ENCODE data around the gene BCL2L2.
A peak's percentile ranks its signal among the peaks of the same experiment; 100 is the strongest.
"Not testable (repeated sequence)": the region's sequence is repeated elsewhere in the genome, so short reads cannot be mapped to it uniquely, and the experiment has no call there.

Gene BCL2L2, protein sequence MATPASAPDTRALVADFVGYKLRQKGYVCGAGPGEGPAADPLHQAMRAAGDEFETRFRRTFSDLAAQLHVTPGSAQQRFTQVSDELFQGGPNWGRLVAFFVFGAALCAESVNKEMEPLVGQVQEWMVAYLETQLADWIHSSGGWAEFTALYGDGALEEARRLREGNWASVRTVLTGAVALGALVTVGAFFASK

GRCh38 chr14:23306412-23307145 is at the start of gene BCL2L2:
TSS of gene BCL2L2 (plus strand) at chr14:23306833. CDS start at chr14:23307768, 935 bp downstream.
- peak; percentile 93 for DNase-seq (ENCODE audit: low spot score)

DNA sequence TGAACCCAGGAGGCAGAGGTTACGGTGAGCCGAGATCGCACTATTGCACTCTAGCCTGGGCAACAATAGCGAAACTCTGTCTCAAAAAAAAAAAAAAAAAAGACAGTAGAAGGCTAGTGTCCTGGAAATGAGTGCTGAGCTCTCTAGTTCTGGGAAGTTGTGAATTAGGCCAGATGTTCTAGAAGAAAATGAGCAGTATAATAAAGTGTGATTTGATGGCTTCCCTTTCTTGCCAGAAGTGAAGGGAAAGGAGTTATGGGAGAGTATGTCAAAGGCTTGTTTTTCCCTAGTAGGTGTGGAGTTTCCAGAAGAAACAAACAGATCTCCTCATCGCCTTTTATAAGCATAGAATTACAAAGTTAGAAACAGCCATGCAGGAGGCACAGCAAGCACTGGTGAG is 48.4 kb upstream of the BCL2L2 start:
- no peak for DNase-seq (ENCODE audit: low spot score)

- no peak for DNase-seq (ENCODE audit: low spot score)
These were observed 47.2 kb upstream of the BCL2L2 start for GRCh38 chr14:23259426-23259825.

GRCh38 chr14:23260849-23261248 is 45.8 kb upstream of the BCL2L2 start:
- not testable (repeated sequence) for DNase-seq (ENCODE audit: low spot score)

DNA sequence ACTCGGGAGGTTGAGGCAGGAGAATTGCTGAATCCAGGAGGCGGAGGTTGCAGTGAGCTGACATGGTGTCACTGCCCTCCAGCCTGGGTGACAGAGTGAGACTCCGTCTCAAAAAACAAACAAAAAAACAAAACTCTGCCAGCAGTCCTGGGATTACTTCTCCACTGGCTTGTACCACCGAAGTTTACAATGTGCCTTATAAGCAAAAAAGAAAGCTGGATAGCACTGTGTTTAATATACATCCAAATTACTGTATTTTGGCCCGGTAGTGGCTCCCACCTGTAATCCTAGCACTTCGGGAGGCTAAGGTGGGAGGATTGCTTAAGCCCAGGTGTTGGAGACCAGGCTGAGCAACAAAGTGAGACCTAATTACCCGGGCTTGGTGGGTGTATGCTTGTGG is 37.4 kb upstream of the BCL2L2 start:
- no peak for DNase-seq (ENCODE audit: low spot score)

DNA sequence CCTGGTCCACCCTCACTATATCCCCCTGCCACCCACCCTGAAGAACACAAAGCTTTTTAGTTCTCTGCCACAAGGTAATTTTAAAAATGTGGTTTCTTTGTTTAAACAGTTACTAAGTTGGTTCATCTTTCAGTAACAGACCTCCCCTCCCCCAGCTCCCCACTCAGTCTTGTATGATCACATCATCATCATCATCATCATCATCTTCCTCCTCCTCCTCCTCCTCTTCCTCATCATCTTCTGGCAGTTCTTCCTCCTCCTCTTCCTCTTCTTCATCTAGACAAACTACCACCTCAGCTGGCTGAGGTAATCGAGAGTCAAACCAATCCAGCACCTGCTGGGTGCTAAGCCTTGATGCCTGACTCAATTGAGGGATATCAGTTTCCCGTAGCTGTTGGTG is 31.2 kb upstream of the BCL2L2 start:
- no peak for DNase-seq (ENCODE audit: low spot score)

GRCh38 chr14:23277189-23277588 is 29.4 kb upstream of the BCL2L2 start:
- no peak for DNase-seq (ENCODE audit: low spot score)

- DNase-seq (ENCODE audit: low spot score), result not testable (repeated sequence)
These were observed 28.7 kb upstream of the BCL2L2 start for GRCh38 chr14:23277928-23278327.

DNA sequence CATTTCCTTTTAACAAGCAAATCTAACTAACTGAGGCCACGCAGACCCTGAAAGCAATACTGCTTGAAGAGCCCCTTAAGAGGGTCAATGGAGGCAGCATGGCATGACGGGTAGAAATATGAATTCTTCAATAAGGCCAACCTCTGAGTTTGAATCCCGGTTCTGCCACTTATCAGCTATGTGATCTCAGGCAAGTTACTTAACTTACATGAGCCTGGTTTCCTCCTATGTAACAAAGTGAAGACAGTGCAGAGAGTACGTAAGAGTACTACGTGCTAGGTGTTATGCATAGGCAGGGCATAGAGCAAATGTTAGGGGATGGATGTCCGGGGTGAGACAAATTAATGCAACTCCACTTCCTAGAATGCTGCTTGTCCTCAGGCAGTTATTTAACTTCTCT is 25.4 kb upstream of the BCL2L2 start:
- no peak for DNase-seq (ENCODE audit: low spot score)

GRCh38 chr14:23284654-23285529 is 21.7 kb upstream of the BCL2L2 start:
- DNase-seq (ENCODE audit: low spot score), result peak; percentile 28

DNA sequence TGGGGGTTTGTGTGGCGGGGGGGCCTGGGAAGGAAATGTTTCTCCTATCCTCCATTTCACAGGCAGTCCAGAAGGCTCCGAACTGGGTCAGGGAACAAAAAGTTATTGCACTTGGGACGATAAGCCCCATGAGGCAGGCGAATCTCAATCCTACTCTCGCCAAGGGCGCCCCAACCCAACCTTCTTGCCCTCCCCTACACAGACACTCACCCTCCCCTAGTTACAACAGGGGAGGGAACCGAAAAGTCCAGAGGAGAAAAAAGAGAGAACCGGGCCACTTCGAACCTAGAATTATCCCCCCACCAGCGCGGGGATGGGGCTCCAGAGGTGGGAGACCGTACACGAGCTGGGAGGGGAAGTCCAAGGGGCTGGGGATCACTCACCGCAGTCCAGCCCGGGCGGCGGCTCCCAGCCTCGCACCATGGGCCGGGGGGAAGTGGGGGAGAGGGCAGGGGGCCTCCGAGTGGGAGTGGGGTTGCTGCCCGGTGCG is 21.1 kb upstream of the BCL2L2 start:
- DNase-seq (ENCODE audit: low spot score), result peak; percentile 26

- peak; percentile 99 for DNase-seq (ENCODE audit: low spot score)
These were observed 20.4 kb upstream of the BCL2L2 start, which contains the start of gene HOMEZ for GRCh38 chr14:23286020-23286901. TSS of gene HOMEZ (minus strand) at chr14:23286132. CDS start at chr14:23285952, 180 bp downstream.

- DNase-seq (ENCODE audit: low spot score), result no peak
These were observed 19.6 kb upstream of the BCL2L2 start for GRCh38 chr14:23286902-23287479.

GRCh38 chr14:23294734-23295561 is 11.7 kb upstream of the BCL2L2 start:
- peak; percentile 61 for DNase-seq (ENCODE audit: low spot score)

- no peak for DNase-seq (ENCODE audit: low spot score)
These were observed 10.4 kb upstream of the BCL2L2 start for GRCh38 chr14:23296012-23296777.

DNA sequence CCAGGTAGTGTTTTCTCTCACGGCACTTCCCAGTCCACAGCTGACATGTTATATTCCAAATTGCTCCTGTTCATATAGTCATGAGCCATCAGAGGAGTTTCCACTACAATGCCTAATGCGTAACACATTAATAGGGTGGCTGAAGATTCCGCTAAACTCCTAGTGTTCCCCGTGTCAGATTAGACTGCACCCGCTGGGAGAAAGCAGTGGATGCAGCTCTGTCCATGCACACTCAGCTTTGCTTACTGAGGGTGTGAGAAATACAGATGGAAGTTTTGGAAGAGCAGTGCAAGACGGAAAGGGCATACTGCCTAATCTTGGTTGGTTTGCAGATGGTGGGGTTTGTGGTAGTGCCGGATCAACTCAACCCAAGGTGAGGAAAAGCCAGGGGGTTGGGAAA is 9.5 kb upstream of the BCL2L2 start:
- no peak for DNase-seq (ENCODE audit: low spot score)

DNA sequence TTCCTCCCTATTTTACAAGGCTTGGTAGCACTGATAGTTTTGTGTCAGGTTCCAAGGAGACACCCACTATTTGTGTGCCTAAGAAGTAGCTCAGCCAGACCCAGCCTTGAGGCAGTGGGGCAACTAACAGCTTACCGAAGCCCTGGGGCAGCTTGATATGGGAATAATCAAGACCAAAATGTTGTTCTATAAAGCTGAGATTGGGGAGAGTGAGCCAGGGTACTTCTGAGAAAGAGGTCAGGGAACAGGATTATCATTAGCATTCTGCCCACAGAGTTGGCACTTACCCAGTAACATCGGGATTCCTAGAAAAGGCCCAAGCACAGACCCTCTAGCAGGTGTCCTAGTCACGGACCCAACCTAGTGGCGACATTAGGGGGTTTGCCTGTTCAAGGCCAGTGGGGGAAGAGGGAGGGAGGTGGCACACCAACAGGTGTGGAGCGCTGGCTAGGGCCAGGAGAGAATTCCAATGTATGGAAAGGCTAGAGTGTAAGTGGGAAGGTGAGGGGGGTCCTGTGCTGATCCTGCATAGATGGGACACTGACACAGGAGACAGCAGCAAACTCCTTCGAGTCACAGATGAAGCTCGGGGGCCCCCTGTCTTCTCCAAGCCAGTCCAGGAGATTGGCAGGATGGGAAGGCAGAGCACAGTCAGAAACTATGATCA is 8.9 kb upstream of the BCL2L2 start:
- DNase-seq (ENCODE audit: low spot score), result no peak

DNA sequence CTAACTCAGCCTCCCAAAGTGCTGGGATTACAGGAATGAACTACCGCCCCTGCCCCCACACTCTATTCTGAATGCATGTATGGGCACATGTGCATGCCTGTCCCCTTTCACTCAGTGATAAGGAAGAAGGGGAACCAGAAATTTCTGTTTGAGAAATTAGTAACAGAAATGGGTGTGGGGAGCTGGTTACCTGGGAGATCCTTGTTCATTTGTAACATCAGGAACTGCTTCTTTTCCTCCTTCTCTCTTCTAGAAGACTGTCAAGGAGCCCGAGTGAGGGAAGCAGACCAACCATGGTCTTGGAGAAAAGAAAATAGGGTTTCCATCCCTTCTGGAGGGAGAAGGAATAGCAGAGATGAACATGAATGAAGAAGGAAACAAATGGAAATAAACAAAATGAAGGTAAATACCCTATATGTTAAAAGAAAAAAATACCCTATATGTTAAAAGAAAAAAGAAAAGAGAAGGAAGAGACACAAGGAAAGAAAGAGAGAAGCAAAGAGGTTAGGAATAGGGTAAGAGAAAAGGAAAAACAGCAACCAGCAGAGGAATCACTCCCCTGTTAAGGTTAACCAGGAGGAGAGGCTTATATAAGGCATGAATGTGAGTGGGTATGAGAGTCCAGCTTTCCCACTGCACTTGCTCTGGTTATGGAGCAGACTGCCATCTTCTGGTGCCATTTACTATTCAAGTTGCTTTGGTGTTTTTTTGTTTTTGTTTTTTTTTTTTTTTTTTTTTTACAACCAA is 7.2 kb upstream of the BCL2L2 start:
- peak; percentile 79 for DNase-seq (ENCODE audit: low spot score)
